ENCODE results near the gene IMPDH2. TPM values are rescaled to one million over a fixed set of nuclear protein-coding genes. Genes with fewer than 3 reads are reported as not detected.
A peak's percentile ranks its signal among the peaks of the same experiment; 100 is the strongest.

The IMPDH2 gene
- total and polyA plus RNA-seq, 2 of the 4 experiments (the other 2 are of a cell fraction), result 190 to 296 TPM

DNA sequence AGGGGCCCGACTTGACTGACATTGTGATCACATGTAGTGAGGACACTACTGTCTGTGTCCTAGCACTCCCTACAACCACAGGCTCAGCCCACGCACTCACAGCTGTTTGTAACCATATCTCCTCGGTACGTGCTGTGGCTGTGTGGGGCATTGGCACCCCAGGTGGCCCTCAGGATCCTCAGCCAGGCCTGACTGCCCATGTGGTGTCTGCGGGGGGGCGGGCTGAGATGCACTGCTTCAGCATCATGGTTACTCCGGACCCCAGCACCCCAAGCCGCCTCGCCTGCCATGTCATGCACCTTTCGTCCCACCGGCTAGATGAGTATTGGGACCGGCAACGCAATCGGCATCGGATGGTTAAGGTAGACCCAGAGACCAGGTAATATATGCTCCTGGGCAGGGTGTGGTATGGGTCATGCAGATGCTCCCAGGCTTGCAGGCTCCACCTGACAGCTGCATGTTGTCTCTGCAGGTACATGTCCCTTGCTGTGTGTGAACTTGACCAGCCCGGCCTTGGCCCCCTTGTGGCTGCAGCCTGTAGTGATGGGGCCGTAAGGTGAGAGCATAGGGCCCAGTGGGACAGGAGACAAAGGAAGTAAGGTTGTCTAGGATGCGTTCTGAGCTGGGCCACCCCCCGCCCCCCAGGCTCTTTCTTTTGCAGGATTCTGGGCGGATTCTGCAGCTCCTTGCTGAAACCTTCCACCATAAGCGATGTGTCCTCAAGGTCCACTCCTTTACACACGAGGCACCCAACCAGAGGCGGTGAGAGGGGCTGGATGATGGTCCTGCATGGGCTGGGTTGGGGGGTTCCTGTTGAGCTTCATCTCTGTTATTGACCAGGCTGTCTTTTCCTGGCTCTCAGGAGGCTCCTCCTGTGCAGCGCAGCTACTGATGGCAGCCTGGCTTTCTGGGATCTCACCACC is 15.2 kb downstream of the IMPDH2 start (continued):
- TF ChIP-seq CHD1 (IDR thresholded peaks at IDR 0.05; ENCODE audit: low read depth, low read length) (no peak), RAD21 (IDR thresholded peaks at IDR 0.05; ENCODE audit: low read length) (peak; percentile 48)

- DNase-seq (no peak), ATAC-seq (ENCODE audit: low read depth) (no peak)
- Histone ChIP-seq H2BK5ac (ENCODE audit: low read depth, low read length, poor library complexity, severe bottlenecking) (no peak overlapping the region), H3K4me3 (ENCODE audit: insufficient read depth, low read depth, low read length) (no peak overlapping the region), H3K27me3 (ENCODE audit: control insufficient read depth, insufficient read depth, low read length) (no peaks in the 10 kb centered on the region), H2AFZ (replicated peaks; ENCODE audit: low read length, poor library complexity) (peak overlapping the region; percentile 49), H4K91ac (ENCODE audit: insufficient read depth, low read depth, low read length) (no peak overlapping the region), H2AK9ac (replicated peaks; ENCODE audit: low read depth, low read length, poor library complexity) (peak overlapping the region; percentile 11), H2BK15ac (ENCODE audit: low read depth, low read length) (no peak overlapping the region), H3K9me1 (ENCODE audit: insufficient read depth, low read length) (peaks cover 17% of the 10 kb centered on the region), H3K4ac (ENCODE audit: low read depth, low read length) (no peak overlapping the region), H3K4me1 (ENCODE audit: control insufficient read depth, insufficient read depth, low read length) (peaks cover 11% of the 10 kb centered on the region), H3K36me3 (ENCODE audit: control insufficient read depth, insufficient read depth, low read length) (peaks cover 53% of the 10 kb centered on the region), H4K20me1 (ENCODE audit: insufficient read depth, low read length) (peaks cover 54% of the 10 kb centered on the region), H2AK5ac (ENCODE audit: low read depth, low read length) (no peak overlapping the region), H3K9me3 (ENCODE audit: control insufficient read depth, insufficient read depth, low read length) (no peaks in the 10 kb centered on the region), H3K79me1 (ENCODE audit: low read depth in 1 of 2, low read length in 2 of 2) (peaks cover 12 to 83% of the 10 kb centered on the region in 2 experiments; a peak in 3 of 4 replicates), H3K14ac (replicated peaks; ENCODE audit: low read depth, low read length) (no peak overlapping the region), H3K56ac (ENCODE audit: extremely low read depth, insufficient read depth, low read length) (no peak overlapping the region), H4K8ac (ENCODE audit: low read depth in 2 of 2, low read length in 2 of 2) (no peak overlapping the region), H2BK20ac (ENCODE audit: low read depth, low read length) (no peak overlapping the region), H3K4me2 (ENCODE audit: low read depth, low read length) (no peak overlapping the region), H3K9ac (ENCODE audit: low read depth, low read length) (no peak overlapping the region), H4K5ac (ENCODE audit: low read depth, low read length) (no peak overlapping the region), H3K23ac (ENCODE audit: low read depth, low read length) (no peak overlapping the region), H3K18ac (ENCODE audit: low read depth, low read length) (no peak overlapping the region), H3K27ac (ENCODE audit: insufficient read depth, low read length) (no peak overlapping the region), H2BK120ac (ENCODE audit: low read depth, low read length) (no peak overlapping the region)
- BruUV-seq (replicated peaks), result no TSS peak
- 90% methylated on average over 15 of the region's 19 CpGs; no CpG with 5 or more reads in 1 of the 2 experiments for WGBS, 2 experiments (ENCODE audit: extremely low coverage in 2 of 2, insufficient read length in 1 of 2)
- ChIA-PET CTCF (interaction anchor here (0.5 kb wide), 1 partner anchor 362 kb away, joined by 6 read pairs; no protein-coding TSS in a partner anchor), POLR2A (ENCODE audit: unreplicated experiment) (no interaction called here)
- intact Hi-C loops (cut with micrococcal nuclease), result no loop called here
- dilution Hi-C loops (cut with HindIII; ENCODE audit: low sequenced_read_pairs, unreplicated experiment), result no loop called here
- in situ Hi-C loops (cut with MboI; ENCODE audit: low sequenced_read_pairs), result no loop called here
- no peak for TF ChIP-seq POLR2A (IDR thresholded peaks at IDR 0.05; ENCODE audit: low read depth, low read length)
- no peak for TF ChIP-seq FOS (IDR thresholded peaks at IDR 0.05; ENCODE audit: low read depth, low read length)
- TF ChIP-seq SMC3 (IDR thresholded peaks at IDR 0.05; ENCODE audit: low read depth, low read length), result no peak
- no peak for TF ChIP-seq ELK1 (IDR thresholded peaks at IDR 0.05; ENCODE audit: borderline replicate concordance, low read depth, low read length)
- TF ChIP-seq RCOR1 (IDR thresholded peaks at IDR 0.05; ENCODE audit: insufficient replicate concordance, low read length), result no peak
- TF ChIP-seq RAD21 (IDR thresholded peaks at IDR 0.05; ENCODE audit: low read length), result no peak
- TF ChIP-seq NFE2L2 (IDR thresholded peaks at IDR 0.05; ENCODE audit: low read depth, low read length), result no peak
- TF ChIP-seq BHLHE40 (IDR thresholded peaks at IDR 0.05; ENCODE audit: low read depth, low read length), result no peak
- TF ChIP-seq CEBPB (IDR thresholded peaks at IDR 0.05; ENCODE audit: low read depth, low read length), result no peak
- no peak for TF ChIP-seq MXI1 (IDR thresholded peaks at IDR 0.05; ENCODE audit: borderline replicate concordance, low read depth, low read length)
- TF ChIP-seq USF2 (IDR thresholded peaks at IDR 0.05; ENCODE audit: low read depth, low read length), result no peak
These were observed 16.0 kb downstream of the IMPDH2 start for GRCh38 chr3:49013113-49013737.

Data from IMR-90 (cell line).